Measurements from ENCODE around the gene ZNF365. TPM values are rescaled to one million over a fixed set of nuclear protein-coding genes. Genes with fewer than 3 reads are reported as not detected.

The ZNF365 gene
- total RNA-seq, 4 donors from 2014 or later, result 0.56 to 4.7 (median 1.2) TPM

DNA sequence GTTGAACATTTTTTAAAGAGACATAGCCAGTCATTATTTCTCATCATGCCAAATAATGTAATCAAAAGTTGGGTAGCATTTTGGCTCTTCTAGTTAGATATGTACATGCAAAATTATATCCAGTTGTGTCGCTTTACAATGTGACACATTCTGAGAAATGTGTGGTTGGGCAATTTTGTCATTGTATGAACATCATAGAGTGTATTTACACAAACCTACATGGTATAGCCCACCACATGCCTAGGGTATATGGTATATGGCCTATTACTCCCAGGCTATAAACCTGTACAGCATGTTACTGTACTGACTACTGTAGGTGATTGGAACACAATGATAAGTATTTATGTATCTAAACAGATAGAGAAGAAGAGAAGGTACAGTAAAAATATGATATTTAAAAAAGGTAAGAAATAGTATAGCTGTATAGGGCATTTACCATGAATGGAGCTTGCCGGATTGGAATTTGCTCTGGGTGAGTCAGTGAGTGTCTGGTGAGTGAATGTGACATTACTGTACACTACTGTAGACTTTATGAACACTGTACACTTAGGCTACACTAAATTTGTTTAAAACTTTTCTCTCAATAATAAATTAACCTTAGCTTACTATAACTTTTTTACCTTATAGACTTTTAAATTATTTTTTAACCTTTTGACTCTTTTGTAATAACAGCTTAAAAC, 16.5 kb downstream of the ZNF365 start:
- Histone ChIP-seq H3K4me3 (no peak overlapping the region), H3K4me1 (no peaks in the 10 kb centered on the region), H3K9me3 (no peaks in the 10 kb centered on the region), H3K27me3 (no peaks in the 10 kb centered on the region), H3K36me3 (no peaks in the 10 kb centered on the region), H3K27ac (no peak overlapping the region)
- 73 to 85% methylated on average over 2 of the region's 2 CpGs for WGBS, 2 donors
- intact Hi-C loops (cut with DNase I), result no loop called here
- DNase-seq, result no peak
- TF ChIP-seq, protein P1, sequence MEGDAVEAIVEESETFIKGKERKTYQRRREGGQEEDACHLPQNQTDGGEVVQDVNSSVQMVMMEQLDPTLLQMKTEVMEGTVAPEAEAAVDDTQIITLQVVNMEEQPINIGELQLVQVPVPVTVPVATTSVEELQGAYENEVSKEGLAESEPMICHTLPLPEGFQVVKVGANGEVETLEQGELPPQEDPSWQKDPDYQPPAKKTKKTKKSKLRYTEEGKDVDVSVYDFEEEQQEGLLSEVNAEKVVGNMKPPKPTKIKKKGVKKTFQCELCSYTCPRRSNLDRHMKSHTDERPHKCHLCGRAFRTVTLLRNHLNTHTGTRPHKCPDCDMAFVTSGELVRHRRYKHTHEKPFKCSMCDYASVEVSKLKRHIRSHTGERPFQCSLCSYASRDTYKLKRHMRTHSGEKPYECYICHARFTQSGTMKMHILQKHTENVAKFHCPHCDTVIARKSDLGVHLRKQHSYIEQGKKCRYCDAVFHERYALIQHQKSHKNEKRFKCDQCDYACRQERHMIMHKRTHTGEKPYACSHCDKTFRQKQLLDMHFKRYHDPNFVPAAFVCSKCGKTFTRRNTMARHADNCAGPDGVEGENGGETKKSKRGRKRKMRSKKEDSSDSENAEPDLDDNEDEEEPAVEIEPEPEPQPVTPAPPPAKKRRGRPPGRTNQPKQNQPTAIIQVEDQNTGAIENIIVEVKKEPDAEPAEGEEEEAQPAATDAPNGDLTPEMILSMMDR (IDR thresholded peaks at IDR 0.05), result no peak
- TF ChIP-seq POLR2A (IDR thresholded peaks at IDR 0.05), result no peak

DNA sequence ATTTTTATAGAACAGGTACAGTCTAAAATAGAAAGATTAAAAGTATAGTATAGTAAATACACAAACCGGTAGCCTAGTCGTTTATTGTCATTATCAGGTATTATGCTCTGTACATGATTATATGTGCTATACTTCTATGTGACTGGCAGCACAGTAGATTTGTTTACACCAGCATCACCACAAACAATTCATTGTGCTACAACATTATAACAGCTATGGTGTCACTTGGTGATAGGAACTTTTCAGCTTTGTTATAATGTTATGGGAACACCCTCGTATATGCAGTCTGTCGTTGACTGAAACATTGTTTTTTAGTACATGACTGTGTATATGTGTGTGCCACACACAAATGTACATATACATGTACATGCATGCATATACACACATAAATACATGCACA, 19.1 kb downstream of the ZNF365 start:
- H3K27me3 ChIP-seq, result no peaks in the 10 kb centered on the region
- no peaks in the 10 kb centered on the region for H3K4me1 ChIP-seq
- no peaks in the 10 kb centered on the region for H3K36me3 ChIP-seq
- H3K27ac ChIP-seq, result no peak overlapping the region
- no peak for DNase-seq
- H3K4me3 ChIP-seq, result no peak overlapping the region
- H3K9me3 ChIP-seq, result no peaks in the 10 kb centered on the region
- no peak for TF ChIP-seq POLR2A (IDR thresholded peaks at IDR 0.05)
- TF ChIP-seq, protein P1 (IDR thresholded peaks at IDR 0.05), result no peak
- intact Hi-C loops (cut with DNase I), result no loop called here
- 78 to 93% methylated on average over 4 of the region's 4 CpGs for WGBS, 2 donors

DNA sequence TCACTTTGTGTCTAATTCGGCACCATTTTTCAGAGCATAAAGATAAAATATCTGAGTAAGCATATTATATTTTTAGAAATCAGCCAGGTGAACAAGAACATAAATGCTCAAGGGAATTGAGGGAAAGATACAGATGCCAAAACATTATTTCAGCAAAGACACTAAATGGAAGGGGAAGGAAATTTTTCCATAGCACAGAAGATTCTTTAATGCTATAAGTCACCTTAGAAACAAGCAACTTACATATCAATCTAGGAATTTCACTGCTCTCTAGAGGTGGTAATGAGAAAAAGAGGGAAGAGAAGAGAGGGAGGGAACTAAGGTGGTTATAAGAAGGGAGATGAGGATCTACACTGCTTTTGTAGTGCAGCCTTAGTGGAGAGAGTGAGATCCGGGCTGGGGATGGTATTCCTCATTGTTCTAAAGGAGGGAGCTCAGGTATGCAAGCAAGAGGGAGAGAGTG, 20.4 kb downstream of the ZNF365 start:
- Histone ChIP-seq H3K27ac (no peak overlapping the region), H3K36me3 (no peaks in the 10 kb centered on the region), H3K9me3 (no peaks in the 10 kb centered on the region), H3K4me1 (no peaks in the 10 kb centered on the region), H3K4me3 (no peak overlapping the region), H3K27me3 (no peaks in the 10 kb centered on the region)
- no peak for TF ChIP-seq POLR2A (IDR thresholded peaks at IDR 0.05)
- TF ChIP-seq, protein P1 (IDR thresholded peaks at IDR 0.05), result no peak
- 46 to 54% methylated on average over 2 of the region's 2 CpGs for WGBS, 2 donors
- DNase-seq, result no peak
- intact Hi-C loops (cut with DNase I), result no loop called here

DNA sequence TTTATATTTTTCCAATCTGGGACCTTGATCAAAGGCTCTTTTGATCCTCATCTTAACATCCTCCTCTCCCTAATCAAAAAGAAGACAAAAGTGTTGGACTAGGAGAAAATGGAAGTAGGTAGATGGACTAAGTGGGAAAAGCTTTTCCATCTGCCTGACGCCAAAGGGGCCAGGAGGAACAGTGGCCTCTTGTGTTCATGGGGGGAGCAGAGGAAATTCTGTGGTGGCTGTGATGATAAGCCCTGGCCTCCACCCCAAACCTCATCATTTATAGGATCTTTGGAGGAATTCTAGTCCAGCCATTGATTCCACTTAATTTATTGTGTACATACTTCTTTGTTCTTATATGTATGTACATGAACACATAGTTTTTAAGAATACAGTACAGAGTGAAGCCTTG, 21.7 kb downstream of the ZNF365 start:
- Histone ChIP-seq H3K36me3 (no peaks in the 10 kb centered on the region), H3K4me1 (no peaks in the 10 kb centered on the region), H3K4me3 (no peak overlapping the region), H3K27me3 (no peaks in the 10 kb centered on the region), H3K27ac (no peak overlapping the region), H3K9me3 (no peaks in the 10 kb centered on the region)
- WGBS, 2 donors, result 64 to 86% methylated on average over 1 of the region's 1 CpG
- intact Hi-C loops (cut with DNase I), result no loop called here
- TF ChIP-seq, protein P1 (IDR thresholded peaks at IDR 0.05), result no peak
- TF ChIP-seq POLR2A (IDR thresholded peaks at IDR 0.05), result no peak
- no peak for DNase-seq

DNA sequence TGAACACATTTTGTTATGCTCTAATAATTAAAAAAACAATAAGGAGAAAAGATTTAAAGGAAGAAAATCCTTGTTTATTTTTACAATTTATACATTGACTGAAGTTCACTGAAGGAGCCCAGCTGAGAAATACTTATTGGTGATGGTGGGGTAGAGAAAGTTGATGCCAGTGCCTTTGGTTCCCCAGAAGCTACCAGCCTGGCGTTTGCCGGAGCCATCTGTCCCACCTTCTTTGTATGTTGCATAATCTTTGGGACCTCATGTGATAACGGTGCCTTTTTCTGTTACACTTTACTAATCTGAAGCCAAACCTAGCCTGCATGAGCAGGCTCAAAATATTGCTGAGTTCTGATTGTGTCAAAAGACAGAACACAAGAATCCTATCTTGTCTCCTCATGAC, 22.7 kb downstream of the ZNF365 start:
- H3K36me3 ChIP-seq, result no peaks in the 10 kb centered on the region
- no peaks in the 10 kb centered on the region for H3K27me3 ChIP-seq
- H3K9me3 ChIP-seq, result no peaks in the 10 kb centered on the region
- DNase-seq, result no peak
- intact Hi-C loops (cut with DNase I), result no loop called here
- no peak overlapping the region for H3K27ac ChIP-seq
- H3K4me3 ChIP-seq, result no peak overlapping the region
- WGBS, 2 donors, result 73 to 75% methylated on average over 3 of the region's 3 CpGs
- no peaks in the 10 kb centered on the region for H3K4me1 ChIP-seq
- TF ChIP-seq, protein P1 (IDR thresholded peaks at IDR 0.05), result no peak
- TF ChIP-seq POLR2A (IDR thresholded peaks at IDR 0.05), result no peak
